HG03354 (cell line): ENCODE results near the gene KDM4B.

ENCODE experiments used
- ATAC-seq: cut with Tn5 transposase; IDR thresholded peaks from one replicate; pipeline ENCODE4 v1.9.1; 2021; ENCODE audit warnings: mild to moderate bottlenecking; ENCODE audit not compliant: unreplicated experiment, poor library complexity, severe bottlenecking

The KDM4B gene

DNA sequence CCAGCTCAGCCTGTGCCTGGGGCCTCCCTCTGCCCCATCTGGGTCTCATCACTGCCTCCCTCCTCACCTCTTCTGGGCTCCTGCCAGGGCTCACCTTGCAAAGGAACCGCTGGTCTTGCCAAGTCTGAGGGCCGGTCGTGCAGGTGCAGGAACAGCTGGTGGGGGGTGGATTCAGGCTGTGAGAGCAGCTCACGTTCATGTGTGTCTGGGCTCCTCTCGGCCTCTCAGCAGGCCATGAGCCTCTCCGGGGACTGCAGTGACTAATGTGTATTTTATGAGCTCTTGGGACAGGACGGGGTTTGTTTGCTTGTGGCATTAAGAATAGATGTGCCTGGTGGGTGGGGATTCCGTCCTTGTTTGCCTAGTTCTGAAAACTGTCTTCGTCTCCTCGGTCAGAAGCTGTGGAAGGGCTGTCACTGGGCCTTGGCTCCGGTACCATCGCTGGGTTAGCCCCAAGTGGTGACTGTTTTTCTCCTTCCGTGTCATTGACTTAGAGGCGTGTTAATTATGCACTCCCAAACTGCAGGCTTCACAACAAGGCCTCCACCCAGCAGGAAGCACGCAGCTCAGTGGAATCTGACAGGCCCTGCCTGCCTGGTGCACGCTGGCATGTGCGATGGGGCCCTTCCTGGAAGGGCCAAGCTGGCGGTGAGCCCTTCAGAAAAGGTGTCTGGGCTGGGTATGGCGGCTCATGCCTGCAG is 77.6 kb downstream of the KDM4B start:
- ATAC-seq = no peak

DNA sequence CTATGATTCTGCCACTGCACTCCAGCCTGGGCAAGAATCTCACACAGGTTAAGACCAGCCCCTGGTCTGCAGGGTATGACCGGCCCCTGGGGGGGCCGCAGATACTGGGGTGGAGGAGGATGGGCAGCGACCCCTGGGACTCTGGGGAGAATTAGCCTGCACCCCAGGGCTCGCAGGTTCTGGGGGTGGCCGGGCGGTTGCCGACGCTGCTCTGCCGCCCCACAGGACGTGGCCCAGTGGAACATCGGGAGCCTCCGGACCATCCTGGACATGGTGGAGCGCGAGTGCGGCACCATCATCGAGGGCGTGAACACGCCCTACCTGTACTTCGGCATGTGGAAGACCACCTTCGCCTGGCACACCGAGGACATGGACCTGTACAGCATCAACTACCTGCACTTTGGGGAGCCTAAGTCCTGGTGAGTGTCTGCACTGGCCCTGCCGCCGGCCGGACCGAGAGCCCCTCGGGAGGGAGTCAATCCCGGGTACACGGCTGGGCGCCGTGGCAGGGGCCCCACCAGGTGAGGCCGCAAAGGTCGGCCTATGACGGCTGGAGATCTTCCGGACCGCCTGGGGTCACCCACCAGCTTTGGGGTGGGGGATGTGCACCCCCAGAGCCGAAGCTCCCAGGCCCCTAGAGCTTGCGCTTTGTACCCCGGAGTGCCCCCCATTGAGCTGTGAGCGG is 78.5 kb downstream of the KDM4B start:
- ATAC-seq = no peak

DNA sequence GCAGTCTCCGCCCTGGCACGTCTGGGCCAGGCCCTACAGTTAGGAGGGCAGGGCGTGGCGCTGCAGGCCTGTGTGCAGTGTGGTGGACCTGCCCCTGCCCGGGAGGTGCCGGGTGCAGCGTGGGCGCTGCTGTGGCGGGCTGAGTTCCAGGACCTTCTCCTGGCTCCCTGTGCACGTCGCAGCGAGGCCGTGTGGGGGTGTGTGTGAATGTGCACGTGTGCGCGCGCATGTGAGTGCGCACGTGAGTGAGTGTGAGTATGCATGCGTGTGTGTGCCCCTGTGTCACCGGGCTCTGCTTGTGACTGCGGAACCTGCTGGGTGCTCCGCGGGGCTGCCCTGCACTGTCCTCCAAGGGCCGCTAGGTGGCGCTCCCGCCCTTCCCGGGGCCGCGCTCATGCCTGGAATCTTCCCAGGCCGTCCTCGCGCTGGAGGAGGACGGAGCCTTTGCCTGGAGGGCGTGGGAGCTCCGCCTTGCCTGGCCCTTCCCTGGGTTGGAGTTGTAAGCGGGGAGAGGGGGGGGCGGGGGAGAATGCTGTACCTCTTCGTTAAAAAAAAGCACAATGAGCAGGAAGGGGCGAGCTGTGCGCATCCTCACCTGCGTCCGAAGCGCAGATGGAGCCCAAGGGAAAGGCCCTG is 79.3 kb downstream of the KDM4B start:
- no peak for ATAC-seq

DNA sequence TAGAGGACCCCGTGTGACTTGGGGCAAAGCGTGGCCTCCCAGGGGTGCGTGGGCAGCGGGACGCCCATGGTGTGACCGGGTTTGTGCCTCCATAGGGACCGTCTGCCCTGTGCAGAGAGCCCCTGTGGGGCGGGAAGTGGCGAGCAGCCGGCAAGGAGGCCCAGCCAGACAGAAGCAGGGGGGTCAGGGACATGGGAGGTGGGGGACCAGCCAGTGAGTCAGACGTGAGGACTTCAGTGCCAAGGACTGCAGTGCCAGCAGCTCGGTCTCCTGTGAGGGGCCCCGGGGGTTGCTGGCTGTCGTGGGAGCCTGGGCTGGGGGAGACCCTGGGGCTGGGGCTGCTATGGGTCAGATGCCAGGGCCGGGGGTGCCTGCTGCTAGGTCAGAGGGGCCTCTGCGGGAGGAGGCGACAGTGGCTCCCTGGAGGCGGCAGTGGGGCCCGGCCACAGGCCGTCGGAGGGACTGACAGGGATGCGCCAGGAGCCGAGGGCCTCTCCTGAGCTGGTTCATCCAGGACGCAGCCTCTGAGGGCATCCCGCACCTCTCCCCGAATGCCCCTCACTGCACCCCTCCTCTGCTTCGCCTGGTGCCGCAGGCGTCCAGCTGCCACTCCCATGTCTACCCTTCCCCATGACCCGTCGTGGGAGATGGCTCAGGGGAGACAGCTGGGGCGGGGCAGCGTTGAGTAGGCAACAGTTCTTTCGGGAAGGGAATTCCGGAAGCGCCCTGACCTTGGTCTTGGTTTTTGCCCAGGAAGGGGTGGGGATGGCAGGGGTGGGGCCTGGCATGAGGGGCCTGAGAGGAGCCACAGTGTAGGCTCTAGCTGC is 80.0 kb downstream of the KDM4B start:
- no peak for ATAC-seq

DNA sequence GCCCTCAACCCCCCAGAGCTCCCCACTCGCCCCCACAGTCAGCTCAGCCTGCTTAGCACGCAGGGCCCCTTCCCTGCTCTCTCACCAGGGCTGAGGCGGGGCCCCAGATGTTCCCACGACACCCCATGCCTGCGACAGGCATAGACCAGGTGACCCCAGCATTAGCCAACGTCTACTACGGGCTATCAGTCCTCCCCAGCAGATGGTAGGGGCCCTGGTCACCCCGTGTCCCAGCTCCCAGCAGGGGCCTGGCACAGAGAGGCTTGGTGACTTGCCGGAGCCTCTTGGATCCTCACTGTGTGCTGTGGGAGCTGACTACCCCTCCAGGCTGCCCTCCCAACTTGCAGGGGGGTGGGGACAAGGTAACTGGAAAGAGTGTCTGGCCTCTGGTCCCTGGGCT is 80.6 kb downstream of the KDM4B start:
- ATAC-seq = no peak

DNA sequence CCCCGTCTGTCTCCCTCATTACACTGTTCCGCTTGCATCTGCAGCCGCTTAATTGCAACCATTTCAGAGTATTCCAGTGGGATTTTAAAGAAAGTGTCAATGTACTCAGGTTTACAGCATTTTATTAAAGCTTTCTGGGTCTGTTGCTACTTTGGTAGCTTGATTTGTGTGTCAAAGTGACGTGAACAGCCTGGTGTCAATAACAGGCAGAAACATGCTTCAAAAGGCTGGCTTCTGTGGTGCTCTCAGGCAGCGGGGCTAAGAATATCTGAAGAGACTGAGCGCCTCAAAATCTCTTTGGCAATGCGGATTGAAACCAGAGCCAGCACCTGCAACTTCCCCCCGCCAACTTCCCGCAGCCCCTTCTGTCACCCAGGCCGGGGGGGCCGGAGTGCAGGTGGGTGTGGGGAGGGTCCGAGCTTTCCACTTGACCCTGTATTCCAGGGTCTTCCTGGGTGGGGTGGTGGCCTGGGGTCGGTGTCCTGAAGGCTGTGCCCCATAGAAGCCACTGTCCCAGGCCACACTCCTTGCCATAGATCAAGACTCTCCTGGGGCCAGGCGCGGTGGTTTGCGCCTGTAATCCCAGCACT is 81.2 kb downstream of the KDM4B start:
- no peak for ATAC-seq

DNA sequence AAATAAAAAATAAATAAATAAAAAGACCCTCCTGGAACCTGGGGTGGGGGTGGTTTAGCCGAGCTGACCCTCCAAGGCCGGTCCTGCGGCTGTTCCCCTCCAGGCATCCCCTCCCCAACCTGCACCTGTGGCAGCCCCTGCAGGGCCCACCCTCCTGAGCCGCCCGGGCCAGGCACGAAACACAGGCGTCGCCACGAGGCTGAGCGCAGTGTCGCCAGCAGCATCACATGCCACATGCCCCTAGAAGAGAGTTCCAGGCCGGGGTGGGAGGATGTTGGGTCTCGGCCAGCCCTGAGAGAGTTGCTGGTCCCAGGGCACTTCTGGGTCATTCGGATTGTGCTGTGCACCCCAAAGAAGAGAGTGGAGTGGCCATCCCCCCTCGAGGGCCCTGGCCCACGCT is 82.0 kb downstream of the KDM4B start:
- no peak for ATAC-seq

DNA sequence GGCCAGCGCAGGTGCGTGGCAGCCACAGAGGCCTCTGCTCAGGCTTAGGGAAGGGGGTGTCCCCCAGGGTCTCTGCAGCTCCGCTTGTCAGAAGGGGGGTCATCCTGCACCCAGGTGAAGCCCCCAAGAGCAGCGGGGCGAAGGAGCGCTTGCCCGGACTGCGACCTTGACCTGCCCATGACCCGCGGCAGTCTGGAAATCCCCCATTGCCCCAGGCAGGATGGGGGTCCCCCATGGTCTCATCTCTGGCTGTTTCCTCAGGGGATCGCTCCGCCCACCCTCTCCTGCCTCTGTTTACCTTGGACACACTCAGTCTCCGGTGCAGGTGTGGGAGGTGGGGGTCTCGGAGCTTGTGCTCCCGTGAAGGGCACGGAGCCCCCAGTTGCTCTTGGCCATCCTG is 82.7 kb downstream of the KDM4B start:
- ATAC-seq = no peak

DNA sequence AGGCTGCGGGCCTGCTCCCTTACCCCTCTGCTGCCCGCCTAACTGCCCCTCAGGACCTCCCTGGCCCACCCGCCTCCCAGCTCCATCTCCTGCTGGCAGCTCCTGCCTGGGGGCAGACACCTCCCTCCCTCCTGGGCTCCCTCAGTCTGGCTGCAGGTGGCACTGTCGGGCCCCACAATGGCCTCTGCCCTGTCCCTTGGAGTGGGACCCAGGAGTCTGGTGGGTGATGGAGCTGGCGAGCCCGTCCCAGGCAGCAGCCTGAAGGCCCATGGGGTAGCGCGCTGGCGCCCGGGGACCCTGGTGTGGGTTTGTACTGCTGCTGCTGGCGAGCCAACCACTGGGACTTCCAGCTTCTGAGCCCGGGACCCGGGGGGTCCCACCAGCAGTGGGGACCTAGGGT is 83.6 kb downstream of the KDM4B start:
- no peak for ATAC-seq

DNA sequence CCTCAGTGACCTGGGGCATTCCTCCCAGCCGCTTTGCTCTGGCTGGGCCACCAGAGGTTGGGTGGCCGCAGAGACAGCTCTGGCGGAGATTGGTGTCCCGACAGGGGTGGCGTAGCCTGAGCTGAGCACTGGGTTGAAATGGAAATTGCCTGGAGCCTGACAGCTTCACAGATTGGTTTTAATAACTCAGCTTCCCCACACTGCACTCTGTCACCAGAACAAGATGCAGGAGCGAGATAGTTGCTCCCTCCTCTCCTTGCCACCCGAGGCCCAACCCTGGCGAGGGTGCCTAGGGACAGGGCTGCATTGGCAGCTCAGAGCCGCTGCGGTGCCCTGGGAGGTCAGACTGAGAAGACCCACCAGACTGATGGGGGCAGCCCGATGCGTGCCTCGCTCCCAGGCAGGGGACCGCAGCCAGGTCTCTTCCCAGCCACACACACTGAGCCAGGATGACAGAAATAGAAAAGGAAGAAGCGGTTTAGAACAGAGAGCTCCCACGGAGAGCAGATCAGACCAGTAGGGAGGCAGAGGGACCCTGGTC is 84.1 kb downstream of the KDM4B start:
- ATAC-seq = no peak

DNA sequence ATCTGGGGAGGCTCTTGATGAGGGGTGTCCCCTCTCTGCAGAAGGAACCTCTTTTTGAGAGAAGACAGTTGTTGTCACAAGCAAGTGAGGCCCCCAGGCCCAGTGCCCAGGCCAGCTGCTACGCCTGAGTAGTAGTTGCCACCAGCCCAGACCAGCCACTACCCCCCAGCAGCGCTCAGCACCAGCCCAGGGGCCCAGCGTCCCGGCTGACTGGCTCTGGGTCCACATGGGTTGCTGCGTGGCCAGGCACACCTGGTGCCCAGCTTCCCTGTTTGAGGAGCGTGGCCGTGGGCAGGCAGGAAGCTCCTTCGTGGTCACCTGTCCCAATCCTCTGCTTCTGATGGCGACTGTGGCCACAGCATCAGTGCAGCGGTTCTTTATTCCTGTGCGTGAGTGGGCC is 84.7 kb downstream of the KDM4B start:
- ATAC-seq = no peak

DNA sequence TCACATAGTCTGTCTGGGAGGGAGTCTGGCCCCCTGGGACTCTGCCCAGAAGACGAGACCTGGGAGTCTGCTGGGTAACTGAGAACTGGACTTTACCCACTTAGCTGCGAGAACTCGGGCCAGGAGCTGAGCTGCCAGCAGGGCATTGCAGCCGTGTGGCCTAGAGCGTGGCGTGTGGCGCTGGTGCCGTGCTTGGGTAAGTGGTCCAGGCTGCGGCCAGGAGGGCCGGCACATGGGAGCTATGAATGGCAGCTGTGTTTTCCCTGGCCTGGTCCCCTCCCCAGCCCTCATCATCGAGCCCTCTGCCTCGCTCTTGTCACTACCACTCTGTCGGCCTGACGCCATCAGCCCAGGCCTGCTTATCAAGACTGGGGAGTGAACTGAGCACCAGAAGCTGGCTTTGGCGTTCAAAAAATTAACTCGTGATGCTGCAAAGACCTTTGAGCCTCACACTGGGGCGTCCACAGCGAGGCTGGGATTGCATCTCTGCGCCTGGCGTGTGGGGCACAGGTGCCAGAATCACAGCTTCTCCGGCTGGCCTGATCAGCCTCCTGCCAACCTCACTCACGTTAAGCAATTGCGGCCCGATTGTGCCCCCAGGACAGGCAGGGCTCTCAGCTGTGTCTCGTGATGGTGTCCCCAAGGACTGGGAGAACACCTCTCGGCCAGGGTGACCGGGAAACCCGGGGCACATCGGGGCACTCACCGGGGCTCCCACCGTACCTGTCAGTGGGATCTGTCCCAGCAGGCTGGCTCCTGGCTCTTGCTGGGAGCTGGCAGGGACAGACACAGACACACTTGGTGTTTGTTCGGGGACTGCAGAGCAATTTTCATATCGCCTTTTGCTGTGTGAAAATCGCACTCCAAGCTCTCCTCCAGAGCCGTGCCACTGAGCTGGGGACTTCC is 85.9 kb downstream of the KDM4B start:
- ATAC-seq = no peak

DNA sequence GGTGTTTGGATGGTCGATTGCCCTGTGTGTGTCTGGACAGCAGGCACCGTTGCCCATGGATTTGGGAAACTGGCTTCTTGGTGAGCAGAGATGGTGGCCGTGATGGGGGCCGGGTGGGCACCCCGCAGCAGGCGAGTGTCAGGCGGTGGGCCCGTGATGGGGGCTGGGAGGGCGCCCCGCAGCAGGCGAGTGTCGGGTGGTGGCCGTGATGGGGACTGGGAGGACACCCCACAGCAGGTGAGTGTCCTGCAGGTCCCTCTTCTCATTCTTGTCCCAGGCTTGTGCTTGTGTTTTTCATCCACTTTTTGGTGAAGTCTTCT is 86.5 kb downstream of the KDM4B start:
- ATAC-seq = no peak

DNA sequence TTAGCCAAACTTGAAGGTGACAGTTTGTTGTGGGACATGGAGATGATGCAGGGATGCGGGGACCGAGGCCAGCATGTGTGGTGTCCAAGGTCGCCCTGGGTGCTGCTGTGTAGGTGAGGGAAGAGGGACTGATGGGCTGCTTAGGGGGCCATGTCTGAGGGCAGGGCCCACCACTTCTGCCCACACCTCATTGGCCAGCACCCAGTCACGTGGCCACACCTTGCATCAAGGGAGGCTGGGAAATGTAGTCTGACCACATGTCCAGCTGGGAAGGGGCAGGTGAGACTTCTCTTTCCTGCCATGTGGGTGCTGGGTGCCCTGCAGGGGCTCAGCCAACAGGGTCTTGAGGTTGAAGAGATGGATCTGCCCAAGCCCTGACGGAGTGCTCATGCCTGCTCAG is 88.9 kb downstream of the KDM4B start:
- no peak for ATAC-seq

DNA sequence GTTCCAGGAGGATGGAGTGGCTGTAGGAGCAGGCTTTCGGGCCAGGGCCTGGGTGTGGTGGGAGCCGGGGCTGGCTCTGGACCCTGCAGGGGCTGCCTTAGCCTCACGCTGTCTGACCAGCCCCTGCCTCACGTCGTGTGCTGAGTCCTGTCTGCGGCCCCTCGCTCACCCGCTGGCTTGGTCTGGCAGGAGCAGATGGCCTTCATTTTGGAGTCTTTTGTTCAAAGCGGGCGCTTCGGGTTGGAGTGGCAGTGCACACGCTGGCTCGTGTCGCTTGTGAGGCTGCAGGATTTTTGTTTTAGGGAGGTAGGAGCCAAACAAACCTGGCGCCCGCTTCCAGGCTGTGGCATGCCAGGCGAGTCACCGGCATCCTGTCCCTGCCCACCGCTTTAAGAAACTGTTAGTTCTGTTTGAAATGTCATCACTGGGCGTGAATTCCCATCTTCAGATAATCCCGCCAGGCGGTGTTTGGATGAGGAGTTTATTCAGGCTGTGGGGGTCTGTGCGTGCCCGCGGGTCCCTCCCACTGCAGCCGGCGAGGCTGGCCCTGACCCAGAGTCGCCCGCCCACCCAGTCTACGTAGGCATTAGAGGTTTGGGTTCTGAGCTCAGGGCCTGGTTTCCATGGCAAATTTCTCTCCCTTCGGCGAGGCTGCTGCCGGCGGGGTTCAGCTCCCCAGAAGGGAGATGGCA is 89.8 kb downstream of the KDM4B start:
- no peak for ATAC-seq

DNA sequence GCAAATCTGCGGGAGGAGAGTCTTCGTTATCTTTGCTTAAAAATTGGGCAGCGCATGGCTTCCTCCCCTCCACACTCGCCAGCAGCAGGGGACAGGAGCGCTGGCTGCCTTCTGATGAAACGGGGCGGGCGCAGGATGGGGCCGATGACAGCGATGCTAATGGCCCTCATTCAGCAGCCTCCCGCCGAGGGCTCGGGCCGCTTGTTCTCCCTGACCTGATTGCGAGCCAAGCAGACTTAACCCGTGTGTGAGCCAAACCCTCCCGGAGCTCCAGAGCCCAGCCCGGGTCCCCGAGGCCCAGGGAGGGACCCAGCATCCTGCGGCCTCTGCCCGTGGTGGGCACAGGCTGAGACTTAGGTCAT is 90.3 kb downstream of the KDM4B start:
- ATAC-seq = no peak

DNA sequence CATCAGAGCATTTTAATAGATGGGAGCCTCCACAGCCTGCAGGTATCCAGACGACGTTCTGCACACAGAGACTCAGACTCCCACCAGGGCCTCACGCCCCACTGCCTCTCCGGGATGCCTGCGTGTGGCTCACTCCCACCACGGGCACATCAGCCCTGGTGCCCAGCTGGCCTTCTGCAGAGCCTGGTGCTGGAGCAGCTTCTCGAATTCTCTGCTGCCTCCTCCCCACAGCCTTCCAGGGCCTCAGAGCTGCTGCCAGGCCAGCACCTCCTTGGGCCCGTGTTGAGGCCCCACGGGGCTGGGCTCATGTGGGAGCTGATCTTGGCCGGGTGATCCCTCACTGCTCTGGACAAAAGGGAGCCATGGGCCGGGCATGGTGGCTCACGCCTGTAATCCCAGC is 90.9 kb downstream of the KDM4B start:
- ATAC-seq = no peak

DNA sequence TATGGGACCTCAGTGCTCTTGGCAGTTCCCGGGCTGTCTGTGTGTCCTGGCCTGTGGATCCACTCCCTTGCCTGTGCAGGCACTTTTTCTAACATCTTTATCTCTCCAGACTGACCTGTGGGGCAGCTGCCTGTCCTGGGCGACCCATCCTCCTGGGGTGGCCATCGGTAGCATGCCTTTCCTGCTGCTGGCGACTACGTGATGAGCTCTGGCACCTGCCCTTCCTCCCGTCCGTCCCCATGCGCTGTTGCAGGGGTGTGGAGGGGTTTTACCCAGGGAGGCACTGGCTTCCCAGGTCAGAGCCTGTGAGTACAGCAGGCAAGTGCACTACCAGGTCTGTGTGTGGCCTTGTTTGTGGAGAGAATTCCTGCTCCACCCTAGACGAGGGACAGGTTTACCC is 93.3 kb downstream of the KDM4B start:
- ATAC-seq = no peak

DNA sequence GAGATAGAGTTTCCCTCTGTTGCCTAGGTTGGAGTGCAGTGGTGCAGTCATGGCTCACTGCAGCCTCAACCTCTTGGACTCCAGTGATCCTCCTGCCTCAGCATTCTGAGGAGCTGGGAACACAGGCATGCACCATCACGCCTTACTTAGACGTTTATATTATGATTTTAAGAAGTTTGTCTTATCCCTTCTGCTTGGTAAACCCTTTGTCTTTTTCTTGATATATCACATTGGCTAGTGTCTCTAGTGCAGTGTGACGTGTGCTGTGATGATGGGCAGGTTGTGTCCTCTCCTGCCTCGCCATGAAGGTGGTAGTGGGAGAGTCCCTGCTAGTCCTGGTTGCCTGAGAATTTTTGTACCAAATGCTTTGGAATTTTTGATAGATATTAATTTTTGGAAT is 93.9 kb downstream of the KDM4B start:
- no peak for ATAC-seq
